Stimulated activated CD8-positive, alpha-beta memory T cell treated with anti-CD3 and anti-CD28 coated beads, Interleukin-7, amount 100 ng/mL, for 4 hours (primary cell): ENCODE results near the gene PIKFYVE.
"Not testable (repeated sequence)": the region's sequence is repeated elsewhere in the genome, so short reads cannot be mapped to it uniquely, and the experiment has no call there.

Experiments
- DNase-seq, 2 donors: peaks; one replicate each; pipeline ENCODE4 v3.0.0-alpha.2; 2020; ENCODE audit warnings: low read depth in 2 of 2

The PIKFYVE gene

DNA sequence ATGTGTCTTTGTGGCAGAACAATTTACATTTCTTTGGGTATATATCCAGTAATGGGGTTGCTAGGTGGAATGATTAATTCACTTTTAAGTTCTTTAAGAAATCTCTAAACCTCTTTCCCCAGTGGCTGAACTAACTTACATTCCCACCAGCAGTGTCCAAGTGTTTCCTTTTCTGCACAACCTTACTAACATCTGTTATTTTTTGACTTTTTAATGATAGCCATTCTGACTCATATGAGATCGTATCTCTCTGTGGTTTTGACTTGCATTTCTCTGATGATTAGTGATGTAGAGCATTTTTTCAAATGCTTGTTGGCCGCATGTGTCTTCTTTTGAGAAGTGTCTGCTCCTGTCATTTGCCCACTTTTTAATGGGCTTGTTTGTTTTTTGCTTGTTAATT lies 97.4 kb downstream of the PIKFYVE start:
- no peak for DNase-seq

DNA sequence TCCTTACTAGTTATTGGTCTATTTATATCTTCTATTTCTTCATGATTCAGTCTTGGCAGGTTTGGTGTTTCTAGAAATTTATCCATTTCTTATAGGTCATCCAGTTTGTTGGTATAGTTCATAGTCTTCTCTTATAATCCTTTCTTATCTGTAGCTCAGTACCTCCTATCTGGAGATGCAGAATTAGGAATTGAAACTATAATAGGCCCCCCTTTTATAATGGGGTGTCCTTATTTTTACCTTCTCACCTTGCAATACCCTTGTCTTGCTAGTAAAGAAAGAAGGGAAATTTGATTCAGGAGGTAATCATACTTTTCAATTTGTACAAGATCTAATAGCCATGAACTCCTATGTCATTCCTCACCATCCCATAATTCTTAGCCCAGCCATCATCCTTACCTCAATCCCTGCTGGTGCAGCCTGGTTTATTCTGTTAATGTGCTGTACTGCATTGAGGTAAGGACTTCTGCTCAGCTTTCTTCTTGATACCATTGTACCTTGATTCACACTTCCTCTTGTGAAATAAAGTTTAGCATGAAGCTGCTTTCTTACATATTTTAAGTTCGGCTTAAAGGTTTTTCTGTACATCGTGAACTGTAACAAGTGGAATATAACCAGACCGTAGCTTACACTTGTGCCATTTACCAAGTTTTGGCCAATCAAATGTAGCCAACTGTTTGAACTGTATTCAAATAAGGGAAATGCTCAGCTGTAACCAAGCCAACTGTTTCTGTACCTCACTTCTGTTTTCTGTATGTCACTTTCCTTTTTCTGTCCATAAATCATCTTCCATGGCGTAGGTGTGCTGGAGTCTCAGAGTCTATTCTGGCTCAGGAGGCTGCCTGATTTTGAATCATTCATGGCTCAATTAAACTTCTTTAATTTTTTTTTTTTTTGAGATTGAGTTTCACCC lies 100.4 kb downstream of the PIKFYVE start:
- DNase-seq: no peak

DNA sequence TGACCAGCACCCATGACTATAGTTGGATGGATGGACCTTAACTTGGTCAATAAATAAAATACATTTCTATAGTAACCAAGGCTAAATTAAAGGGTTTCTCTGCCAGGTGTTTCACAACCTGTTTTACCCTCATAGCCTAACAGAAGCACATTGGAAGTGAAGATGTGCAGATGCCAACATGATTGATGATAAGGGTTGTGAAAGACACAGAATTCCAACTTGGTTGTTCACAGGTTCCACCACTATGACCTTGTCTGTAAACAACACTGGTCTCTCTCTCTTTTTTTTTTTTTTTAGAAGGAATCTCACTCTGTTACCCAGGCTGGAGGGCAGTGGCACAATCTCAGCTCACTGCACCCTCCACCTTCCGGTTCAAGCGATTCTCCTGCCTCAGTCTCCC lies 103.0 kb downstream of the PIKFYVE start:
- no peak for DNase-seq

DNA sequence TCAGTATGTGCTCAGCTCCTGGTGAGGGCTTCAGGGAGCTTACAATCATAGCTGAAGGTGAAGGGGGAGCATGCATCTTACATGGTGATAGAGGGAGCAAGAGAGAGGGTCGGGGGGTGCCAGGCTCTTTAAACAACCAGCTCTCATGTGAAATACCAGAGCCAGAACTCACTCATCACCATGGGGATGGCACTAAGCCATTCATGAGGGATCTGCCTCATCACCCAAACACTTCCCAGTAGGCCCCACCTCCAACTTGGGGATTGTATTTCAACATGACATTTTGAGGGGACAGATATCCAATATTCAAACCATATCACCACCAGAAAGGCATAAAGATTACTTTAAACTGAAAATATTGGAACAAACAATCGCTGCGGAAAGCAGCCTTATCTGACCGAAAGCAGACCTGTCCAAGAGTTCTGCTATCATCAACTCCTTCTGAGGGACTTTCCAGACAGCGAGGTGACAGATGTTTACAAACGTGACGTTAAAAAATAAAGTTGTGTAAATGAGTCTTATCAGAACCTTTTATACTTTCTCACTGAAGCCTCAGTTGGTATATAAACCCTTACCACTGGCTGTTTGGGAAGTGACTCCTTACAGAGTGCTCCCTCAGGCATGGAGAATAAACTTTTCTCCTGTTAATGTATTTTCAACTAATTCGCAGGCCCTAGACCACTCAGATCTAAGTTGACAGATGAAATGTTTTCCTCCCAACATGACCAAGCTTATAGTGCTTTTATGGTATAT lies 105.0 kb downstream of the PIKFYVE start:
- DNase-seq: no peak

DNA sequence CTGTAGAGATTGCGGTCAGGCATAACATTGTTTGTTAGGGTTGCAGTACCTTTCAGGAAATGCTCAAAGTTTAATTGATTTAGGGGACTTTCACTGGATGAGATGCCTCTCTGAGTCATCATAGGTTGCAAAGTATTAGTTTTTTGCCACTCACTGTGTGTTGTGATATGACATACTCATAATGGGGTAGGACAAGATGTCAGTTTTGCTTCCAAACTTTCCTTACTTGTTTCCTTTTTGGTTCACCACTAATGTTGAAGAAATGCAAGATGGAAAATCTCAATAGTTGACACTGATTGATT lies 105.5 kb downstream of the PIKFYVE start:
- DNase-seq: no peak

DNA sequence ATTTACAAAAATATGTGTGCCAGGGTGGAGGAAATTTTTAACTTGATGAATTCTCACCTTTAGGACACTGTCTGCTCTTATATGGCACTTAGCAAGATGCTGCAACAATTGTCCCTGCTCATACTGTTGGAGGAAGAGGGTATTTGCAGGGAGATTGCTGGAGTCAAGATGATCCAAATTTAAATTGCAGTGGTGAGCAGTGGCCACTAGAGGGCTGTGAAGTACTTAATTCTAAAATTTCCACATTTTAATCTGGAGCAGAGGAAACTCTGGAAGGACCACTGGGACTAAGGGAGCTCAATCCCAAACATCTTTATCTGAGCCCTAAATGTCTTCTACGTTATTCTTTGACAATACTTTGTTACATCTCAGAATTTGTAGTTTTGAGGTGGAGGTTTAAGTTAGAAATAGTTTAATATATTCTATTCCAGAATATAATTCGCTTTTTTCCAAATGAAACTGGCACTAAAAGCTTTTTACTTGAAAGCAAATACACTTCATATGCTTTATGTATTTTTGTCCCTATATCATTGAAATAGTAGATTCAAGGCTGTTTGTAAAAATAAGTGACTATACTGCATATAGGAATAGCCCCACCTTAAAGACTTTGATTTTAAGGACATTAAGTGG lies 107.5 kb downstream of the PIKFYVE start:
- DNase-seq: no peak

DNA sequence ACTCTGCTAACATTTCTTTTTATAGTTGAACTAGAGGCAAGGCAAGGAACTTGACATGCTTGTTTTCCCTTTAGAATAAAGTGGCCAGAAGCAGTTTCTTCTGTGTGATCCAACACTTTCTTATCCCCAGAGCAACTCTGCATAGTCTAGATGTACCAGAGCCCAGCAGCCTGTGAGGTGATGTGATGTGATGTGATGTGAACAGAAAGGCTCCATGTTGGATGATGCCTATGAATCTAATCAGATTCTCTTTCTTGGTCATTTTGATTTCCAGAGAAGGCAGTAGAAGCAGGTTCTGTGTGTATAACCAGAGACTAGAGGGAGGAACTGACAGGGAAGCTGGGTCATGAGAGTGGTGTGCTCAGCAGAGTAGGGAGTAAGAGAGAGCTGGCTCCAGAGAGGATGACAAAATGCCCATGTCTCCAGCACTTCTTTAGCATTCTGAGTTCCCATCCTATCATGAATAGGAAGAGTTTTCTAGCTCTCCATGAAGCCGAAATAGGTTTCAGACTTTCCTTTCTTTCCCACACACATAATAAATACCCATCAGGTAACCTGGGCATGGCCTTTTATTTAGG lies 109.5 kb downstream of the PIKFYVE start:
- DNase-seq: no peak

DNA sequence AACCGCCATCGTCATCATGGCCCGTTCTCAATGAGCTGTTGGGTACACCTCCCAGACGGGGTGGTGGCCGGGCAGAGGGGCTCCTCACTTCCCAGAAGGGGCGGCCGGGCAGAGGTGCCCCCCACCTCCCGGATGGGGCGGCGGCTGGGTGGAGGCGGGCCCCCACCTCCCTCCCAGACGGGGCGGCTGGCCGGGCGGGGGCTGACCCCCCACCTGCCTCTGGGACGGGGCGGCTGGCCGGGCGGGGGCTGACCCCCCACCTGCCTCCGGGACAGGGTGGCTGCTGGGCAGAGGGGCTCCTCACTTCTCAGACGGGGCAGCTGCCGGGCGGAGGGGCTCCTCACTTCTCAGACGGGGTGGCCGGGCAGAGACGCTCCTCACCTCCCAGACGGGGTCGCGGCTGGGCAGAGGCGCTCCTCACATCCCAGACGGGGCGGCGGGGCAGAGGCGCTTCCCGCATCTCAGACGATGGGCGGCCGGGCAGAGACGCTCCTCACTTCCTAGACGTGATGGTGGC lies 111.3 kb downstream of the PIKFYVE start:
- not testable (repeated sequence) for DNase-seq

DNA sequence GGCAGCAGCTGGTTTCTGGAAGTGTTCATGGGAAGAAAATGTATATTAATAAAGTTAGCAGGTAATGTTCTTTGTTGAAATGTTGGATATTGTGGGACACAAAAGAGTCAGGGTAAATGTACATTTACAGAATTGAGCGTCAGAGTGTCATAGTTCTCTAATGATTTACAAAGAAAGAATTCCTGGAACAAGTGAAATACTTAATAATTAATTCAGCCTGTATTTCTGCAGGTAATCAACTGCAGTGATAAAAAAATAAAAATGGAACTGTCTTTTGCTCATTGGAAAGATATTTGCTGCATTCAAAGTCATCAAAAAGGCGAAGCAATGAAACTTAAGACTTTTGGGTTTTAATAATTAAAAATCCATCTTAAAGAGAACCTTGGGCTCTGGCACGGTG lies 113.1 kb downstream of the PIKFYVE start:
- DNase-seq: no peak

DNA sequence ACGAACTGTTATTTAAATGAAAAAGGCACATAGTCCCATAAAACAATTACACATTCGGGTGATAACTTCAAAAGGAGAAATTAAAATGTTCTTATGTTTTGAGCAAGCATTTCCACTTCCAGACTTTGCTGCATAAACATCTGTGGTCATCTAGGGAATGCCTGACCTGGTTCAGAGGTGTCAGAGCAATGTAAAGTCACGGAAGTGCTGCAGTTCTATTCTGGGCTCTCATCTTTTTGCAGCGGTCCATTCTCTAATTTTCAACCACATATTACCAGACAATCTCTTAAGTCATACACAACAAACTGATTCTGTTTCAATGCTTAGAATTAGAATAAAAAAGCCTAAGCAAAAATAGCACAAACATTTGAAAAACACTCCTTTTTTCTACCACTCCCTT lies 118.6 kb downstream of the PIKFYVE start:
- no peak for DNase-seq

DNA sequence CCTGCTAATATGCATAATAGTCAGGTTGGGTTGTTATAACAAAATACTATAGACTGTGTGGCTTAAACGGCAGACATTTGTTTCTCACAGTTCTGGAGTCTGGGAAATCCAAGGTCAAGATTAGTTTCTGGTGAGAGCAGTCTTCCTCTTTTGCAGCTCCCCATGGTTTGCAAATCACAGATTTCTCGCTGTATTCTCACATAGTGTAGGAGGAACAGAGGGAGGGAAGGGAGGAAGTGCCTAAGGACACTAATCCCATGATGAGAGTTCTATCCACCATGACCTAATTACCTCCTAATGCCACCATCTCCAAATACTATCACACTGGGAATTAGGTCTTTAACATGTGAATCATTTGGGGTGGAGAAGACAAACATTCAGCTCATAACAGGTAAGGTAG lies 120.5 kb downstream of the PIKFYVE start:
- no peak for DNase-seq

DNA sequence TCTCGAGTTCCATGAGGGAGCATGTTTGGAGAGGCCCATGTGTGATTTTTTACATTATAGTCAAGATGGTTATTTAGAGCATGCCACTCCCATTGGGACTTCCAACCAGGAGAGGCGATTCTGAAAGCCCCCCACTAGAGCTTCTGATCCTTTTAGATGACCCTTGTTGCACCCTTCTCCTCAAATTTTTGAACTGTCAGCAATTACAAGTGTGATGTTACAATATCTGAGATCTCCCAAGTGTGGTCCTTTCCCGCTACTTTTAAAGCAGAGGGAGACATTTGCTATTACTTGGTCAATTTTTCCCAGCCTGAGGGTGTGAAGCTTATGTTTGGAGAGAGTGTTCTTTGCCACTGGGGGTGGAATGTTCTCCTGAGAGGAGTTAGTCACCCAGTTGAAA lies 123.9 kb downstream of the PIKFYVE start:
- DNase-seq: no peak

DNA sequence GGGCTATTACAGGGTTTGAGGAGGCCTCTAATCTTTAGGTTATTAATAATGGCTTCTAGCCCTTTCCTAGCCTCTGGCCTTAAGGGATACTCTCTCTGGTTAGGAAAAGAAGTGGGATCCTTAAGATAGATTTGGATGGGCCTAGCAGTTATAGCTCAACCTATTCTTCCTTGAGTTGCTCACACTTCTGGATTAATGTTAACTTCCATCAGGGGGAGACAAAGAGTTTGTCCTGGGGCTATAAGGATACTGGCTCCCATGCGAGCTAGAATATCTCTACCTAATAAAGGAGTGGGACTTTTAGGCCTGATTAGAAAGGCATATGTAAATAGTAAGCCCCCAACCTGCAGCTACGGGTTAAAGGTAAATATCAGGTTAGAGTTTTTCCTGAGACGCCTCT lies 126.2 kb downstream of the PIKFYVE start:
- DNase-seq: no peak

DNA sequence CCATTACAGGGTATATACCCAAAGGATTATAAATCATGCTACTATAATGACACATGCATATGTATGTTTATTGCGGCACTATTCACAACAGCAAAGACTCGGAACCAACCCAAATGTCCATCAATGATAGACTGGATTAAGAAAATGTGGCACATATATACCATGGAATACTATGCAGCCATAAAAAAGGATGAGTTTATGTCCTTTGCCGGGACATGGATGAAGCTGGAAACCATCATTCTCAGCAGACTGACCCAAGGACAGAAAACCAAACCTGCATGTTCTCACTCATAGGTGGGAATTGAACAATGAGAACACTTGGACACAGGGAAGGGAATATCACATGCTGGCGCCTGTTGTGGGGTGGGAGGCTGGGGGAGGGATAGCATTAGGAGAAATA lies 130.7 kb downstream of the PIKFYVE start:
- not testable (repeated sequence) for DNase-seq

DNA sequence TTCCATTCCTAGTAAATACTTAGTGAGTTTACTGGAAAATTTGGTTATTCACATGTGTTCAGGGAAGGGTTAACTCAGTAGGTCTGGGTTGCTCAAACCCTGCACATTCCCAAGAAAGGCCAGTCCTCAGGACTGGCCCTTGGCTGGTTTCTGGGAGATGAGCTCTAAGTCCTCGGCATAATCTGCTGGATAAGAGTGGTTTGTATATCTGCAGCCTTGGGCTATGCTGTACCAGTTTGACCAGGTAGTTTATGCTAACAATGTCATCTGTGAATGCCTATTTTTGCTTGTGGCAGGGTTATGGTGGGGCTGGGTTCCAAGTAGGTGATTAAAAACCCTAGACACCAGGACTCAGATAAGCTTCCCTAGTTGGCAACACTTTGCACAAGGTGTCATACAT lies 133.1 kb downstream of the PIKFYVE start:
- DNase-seq: no peak

DNA sequence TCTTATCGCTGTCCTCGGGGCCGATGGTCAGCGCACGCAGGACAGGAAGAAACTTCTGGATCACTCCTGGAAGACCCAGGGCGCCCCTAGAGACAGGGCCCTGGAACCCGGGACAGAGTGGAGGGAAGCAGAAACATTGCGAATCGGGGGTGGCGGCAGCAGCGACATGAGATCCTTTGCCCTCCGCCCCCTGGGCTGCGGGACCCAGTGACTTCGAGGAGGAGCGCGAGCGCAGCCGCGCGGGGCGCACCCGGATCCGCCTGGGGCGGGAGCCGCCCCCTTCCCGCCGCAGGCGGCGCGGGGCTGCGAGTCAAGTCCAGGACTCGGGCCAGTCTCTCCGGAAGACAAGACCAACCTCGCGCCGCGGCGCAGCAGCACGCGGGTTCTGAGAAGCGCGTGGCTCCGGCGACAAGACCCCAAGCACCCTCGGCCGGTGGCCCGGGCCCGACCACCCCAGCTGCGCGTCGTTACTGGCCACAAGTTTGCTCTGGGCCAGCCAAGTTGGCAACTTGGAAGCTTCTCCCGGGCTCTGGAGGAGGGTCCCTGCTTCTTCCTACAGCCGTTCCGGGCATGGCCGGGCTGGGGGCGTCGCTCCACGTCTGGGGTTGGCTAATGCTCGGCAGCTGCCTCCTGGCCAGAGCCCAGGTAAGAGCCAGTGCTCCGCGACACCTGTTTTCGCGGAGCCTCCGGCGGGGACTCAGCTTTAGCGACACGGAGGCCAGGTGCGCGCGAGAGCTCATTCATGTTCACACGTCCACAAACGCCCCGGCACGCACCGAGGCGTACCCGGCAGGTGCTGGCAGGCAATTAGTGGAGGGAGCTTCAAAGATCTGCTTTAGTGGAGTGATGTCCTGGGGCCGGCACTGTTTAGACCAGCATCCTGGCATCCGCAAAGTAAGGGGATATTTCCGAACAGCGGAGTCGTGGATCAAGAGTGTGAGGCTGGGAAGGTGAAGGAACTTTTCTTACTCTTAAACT lies 140.7 kb downstream of the PIKFYVE start, which contains the start of gene PTH2R:
TSS of gene PTH2R (plus strand) at position 319 of the 978 bp plus-strand sequence. CDS start at position 571, 252 bp downstream.
- DNase-seq: no peak

DNA sequence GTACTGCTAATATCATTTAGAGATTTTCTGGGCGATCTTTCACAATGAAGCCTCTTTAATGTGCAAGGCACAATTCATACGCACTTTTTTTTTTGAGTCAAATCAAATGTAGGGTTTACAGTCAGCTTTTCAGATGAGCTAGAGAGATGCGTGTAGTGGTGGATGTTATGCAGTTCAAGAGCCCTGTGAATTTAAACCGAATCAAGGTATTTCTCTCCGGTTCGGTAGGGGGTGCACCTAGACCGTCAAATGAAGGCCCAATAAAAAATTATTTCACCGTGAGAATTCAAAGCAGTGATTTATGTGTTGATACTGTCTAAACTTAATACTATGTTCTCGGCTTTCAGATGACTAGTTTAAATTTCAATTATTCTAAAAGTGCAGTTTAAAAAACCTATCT lies 141.6 kb downstream of the PIKFYVE start:
- no peak for DNase-seq
